ENCODE data around the gene SNX15.
"Not testable (repeated sequence)": the region's sequence is repeated elsewhere in the genome, so short reads cannot be mapped to it uniquely, and the experiment has no call there.

Gene SNX15

GRCh38 chr11:65016705-65017104, 10.5 kb upstream of the SNX15 start:
- DNase-seq = no peak

- DNase-seq = no peak
Observed at GRCh38 chr11:65017937-65018336, 9.3 kb upstream of the SNX15 start.

- no peak for DNase-seq
Observed at GRCh38 chr11:65019824-65020223, 7.4 kb upstream of the SNX15 start.

- DNase-seq = no peak
Observed at GRCh38 chr11:65021003-65021402, 6.2 kb upstream of the SNX15 start.

- DNase-seq = no peak
Observed at GRCh38 chr11:65021509-65021908, 5.7 kb upstream of the SNX15 start.

GRCh38 chr11:65023502-65023901, 3.7 kb upstream of the SNX15 start:
- not testable (repeated sequence) for DNase-seq

GRCh38 chr11:65026810-65027209, 429 bp upstream of the SNX15 start:
- DNase-seq = no peak

- no peak for DNase-seq
Observed at GRCh38 chr11:65032216-65032615, 5.0 kb downstream of the SNX15 start.

- no peak for DNase-seq
Observed at GRCh38 chr11:65034423-65034822, 7.2 kb downstream of the SNX15 start.

GRCh38 chr11:65035579-65035978, 8.3 kb downstream of the SNX15 start:
- no peak for DNase-seq

- DNase-seq = no peak
Observed at GRCh38 chr11:65036931-65037330, 9.7 kb downstream of the SNX15 start.

GRCh38 chr11:65040520-65040846, 13.2 kb downstream of the SNX15 start:
- DNase-seq = no peak

- peak; percentile 94 for DNase-seq
Observed at GRCh38 chr11:65040847-65041622, 13.8 kb downstream of the SNX15 start, which contains the start of gene SAC3D1. TSS of gene SAC3D1 (plus strand) at chr11:65041210. CDS start at chr11:65041293, 83 bp downstream.

GRCh38 chr11:65042891-65043290, 15.7 kb downstream of the SNX15 start:
- no peak for DNase-seq

- peak; percentile 60 for DNase-seq
Observed at GRCh38 chr11:65043881-65044501, 16.8 kb downstream of the SNX15 start.

GRCh38 chr11:65045061-65045460, 17.8 kb downstream of the SNX15 start:
- DNase-seq = no peak

- DNase-seq = no peak
Observed at GRCh38 chr11:65045728-65046127, 18.5 kb downstream of the SNX15 start.

GRCh38 chr11:65047581-65048422, 20.6 kb downstream of the SNX15 start:
- DNase-seq = peak; percentile 50

- no peak for DNase-seq
Observed at GRCh38 chr11:65051398-65051858, 24.2 kb downstream of the SNX15 start.

GRCh38 chr11:65053827-65054508, 26.7 kb downstream of the SNX15 start:
- DNase-seq = no peak

GRCh38 chr11:65055538-65055937, 28.3 kb downstream of the SNX15 start:
- DNase-seq = no peak

- no peak for DNase-seq
Observed at GRCh38 chr11:65056999-65057398, 29.8 kb downstream of the SNX15 start.

GRCh38 chr11:65057526-65057925, 30.3 kb downstream of the SNX15 start:
- no peak for DNase-seq
